ENCODE data around the gene EGFL8.

Gene EGFL8

DNA sequence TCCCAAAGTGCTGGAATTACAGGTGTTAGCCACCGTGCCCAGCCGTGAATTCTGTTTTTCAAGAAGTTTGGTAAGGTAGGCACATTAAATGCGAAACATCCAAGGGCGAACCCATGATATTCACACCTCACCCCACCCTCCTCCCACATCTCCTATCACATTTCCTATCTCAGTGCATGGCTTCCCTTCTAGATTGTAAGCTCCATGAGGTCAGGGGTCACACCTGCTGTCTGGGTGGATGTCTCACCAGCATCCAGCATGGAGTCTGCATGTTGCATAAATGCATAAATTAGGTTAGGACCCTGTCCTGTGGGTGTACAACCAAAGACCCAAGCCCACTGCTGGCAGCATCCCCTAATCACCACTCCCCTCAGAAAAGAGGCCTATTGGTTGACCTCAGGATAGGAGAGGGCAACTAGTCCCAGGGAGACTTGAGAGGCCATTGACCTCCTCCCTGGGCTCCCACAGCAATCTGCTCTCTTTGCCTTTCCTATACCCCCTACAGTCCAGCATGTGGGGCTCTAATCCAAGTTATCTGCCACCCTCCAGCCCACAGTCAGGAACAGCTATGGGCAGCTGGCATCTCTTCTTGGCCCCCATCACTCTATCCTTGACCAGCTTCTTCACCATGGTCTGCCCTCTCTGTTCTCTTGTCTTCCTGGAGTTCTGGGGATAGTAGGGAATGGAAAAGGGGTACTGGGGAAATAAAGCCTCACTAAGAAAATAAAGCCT is 16.8 kb upstream of the EGFL8 start:
- no peak for DNase-seq

DNA sequence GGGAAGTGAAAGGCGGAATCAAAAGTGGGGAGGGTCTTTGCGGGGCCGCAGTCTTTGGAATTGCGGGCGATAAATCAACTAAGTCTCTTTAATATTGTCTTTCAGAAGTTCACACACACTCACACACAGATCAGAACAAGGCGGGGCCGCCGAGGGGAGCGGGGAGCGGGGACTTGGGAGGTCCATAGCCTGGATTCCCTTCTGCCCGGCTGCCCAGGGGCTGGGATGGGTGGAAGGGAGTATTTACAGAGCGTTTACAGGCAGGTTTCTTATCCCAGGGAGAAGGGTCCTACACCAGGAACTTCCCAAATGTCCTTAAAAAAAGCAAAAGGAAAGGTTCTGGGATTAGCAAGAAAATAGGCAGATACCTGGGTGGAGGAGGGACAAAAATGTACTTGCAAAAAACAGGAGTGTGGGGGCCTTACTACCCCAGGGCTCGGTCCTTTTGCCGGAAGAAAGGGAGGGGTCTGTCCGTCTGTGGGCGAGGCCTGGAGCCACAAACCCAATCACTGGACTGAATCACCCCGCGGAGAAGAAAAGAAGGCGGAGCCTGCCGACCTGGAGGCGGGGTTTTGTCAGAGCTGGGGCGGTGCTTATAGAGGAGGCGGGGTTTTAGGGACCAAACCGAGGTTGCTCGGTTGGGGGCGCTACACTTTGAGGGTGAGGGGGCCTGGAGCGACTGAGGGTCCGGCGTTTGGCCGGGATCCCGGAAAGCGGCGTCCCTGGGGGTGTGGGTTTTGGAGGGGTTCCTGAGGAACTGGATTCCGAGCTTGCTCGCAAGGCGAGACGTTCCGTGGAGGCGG is 15.9 kb upstream of the EGFL8 start:
- DNase-seq: no peak

DNA sequence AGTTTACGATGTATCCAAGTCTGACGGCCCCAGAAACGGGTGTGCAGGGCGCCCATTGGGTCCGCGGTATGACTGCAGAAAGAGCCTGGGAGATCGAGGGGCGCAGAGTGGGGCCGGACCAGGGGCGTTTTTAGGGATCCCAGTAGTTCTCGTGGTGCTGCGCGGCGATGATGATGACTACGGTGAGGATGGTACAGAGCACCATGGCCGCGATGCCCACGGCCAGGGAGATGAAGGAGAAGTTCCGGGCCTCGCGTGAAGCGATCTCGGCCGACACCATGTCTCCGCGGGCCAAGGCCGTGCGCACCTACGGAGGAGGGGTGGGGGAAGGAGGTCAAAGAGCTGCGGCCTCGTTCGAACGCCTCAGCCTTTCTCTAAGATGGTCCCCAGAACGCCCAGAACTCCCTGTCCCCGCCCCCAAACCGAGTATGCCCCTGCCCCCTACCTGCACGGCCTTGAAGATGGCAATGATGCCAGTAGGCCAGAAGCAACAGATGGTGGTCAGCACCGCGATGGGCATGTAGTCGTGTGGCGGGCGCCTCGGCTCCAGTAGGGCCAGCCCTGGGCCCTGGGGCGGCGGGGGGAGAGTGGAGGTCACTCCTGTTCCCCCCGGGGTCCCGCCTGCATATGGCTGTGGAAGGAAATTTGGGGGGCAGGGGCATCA is 15.2 kb upstream of the EGFL8 start:
- no peak for DNase-seq

DNA sequence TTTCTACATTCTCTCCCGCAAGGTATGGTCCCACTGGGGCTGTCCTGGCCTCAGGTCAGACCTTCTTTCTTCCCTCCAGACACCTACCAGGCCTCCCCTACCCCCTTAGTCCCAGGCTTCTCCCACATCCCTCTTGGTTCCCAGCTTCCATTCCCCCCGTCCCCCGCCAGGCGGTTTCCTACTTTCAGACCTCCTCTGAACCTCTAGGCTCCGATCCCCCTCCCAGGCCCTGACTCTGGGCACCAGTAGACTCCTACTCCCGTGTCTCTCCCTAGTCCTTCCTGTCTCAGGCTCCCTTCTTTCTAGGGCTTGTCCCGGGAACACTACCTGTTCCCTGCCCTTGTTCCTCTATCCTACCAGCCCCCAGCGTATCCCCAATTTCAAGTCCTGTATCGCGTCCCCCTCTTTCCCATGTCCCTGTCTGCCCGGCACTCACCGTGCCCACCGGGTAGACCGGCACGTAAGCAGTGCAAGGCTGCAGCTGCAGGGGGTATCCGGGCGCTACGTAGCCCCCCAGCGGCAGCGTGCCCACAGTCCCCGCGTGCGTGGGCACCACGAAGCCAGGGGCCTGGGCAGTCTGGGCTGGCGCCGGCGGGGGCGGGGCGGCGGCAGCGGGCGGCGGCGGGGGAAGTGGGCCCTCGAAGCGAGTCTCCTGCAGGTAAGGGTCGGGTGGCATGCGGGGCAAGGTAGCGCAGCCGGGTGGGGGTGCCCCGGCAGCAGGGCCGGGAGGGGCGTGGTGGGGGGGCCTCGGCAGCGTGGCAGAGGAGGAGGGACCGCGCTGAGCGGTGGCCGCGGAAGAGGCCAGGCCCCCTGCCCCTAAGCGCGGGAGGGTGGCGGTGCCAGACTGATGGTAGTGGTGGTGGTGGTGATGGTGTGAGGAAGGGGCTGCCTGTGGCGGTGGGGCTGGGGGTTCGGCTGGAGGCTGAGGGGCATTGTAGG is 14.2 kb upstream of the EGFL8 start:
- DNase-seq: no peak

DNA sequence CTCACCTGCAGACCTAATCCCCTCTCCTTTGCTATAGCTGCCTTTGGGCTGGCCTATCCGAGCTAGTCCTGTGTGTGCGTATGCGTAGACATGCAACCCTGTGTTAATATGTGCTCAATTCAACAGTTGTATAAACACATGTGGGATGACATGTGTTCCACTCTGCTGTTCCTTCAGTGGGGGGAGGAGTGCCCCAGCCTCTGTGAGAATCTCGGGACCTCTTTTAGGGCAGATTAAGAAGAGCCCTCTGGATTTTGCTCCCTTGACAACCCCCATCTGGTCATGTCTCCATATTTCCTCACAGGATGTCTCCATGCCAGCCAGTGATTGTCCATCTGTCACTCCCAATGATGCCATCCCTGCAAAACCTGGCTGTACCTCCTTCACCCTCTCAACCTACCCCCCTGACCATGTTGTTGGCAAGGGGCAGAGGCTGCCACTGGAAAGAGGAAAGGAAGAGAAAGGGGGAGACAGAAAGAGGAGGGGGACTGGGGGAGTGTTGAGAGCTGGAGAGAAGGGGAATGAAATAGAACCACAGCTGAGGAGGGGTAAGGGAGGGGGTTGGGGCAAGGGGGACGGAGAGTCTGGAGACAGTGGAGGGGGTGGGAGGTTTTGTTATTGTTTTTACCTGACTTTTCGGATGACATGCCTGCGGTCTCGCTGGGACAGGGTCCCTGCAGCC is 13.1 kb upstream of the EGFL8 start:
- no peak for DNase-seq

DNA sequence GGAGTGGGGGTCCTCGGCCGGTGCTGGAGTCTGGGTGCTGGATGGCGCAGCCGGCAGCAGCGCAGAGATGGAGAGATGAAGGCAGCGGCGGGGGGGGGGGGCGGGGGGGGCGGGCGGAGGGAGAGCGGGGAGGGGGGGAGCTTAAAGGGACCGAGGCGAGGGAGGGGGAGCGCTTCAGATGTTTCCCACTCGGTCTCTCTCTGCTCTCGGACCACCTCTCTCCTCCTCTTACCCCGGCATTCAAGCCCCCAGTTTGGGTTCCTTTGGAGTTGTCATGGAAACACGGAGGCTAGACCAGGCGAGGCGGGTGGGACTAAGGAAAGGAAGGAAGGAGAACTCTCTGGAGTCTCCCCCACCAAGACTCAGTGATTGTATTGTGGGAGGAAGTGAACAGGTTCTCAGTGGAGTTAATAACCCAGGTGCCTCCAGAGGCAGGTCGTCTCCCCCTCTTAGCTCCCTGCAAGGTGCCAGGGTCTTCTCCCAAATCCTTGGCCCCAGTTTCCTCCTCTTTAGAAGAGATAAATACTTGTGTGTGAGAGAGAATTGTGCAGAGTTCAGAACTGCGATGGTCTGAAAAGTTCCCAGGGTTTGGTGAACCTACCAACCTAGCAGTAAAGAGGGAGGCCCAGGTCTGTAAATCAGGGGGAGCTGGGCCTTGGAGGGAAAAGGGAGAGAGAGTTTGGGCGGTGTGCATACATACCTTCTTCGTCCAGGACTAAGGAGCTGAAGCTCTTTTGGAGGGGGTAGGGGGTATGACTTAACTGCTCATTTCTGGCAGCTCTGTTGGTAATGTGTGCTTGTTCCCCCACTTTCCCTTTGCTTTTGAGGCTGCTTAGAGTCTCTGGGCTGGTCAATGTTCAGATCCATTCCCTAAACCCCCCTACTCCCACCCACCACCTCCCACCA is 12.3 kb upstream of the EGFL8 start, which contains the start of gene PRRT1:
Gene PRRT1, minus strand, starts transcription at position 77 of the 906 bp plus-strand sequence. CDS start 112 bp downstream, outside the sequence.
- no peak for DNase-seq

DNA sequence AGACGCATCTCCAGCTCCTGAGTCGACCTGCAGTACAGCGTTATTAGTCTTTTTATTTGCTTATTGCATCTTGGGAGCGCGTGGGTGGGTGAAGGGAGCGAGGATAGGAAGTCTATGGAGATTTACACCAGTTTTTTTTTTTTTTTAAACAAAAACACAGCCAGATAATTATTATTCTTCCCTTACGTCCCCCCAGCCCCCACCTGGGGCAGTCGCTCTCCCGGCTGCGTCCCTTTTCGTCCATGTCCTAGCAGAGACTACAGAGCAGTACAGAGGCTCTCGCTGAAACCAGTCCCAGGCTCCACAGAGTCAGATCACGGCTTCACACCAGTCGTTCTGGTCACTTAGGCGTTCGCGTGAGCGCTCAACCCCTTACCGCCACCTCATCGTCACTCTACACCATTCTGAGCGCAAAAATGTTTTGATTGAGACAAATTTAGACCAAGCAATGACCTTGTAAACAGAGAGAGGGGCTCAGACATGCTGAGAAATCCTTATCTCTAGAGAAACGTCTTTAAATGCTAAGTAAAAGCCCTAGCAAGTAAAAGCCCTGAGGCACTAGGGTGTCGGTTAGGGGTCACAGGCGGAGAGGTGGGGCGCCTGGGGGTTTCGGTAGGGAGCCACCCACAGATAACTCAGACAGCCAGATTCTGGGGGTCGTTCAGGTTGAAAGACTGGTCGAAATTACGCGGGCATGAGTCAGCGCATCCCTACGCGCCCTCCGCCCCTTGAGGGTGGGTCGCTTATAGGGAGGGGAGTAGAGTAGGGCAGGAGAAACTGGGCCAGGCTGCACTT is 11.4 kb upstream of the EGFL8 start:
- no peak for DNase-seq

DNA sequence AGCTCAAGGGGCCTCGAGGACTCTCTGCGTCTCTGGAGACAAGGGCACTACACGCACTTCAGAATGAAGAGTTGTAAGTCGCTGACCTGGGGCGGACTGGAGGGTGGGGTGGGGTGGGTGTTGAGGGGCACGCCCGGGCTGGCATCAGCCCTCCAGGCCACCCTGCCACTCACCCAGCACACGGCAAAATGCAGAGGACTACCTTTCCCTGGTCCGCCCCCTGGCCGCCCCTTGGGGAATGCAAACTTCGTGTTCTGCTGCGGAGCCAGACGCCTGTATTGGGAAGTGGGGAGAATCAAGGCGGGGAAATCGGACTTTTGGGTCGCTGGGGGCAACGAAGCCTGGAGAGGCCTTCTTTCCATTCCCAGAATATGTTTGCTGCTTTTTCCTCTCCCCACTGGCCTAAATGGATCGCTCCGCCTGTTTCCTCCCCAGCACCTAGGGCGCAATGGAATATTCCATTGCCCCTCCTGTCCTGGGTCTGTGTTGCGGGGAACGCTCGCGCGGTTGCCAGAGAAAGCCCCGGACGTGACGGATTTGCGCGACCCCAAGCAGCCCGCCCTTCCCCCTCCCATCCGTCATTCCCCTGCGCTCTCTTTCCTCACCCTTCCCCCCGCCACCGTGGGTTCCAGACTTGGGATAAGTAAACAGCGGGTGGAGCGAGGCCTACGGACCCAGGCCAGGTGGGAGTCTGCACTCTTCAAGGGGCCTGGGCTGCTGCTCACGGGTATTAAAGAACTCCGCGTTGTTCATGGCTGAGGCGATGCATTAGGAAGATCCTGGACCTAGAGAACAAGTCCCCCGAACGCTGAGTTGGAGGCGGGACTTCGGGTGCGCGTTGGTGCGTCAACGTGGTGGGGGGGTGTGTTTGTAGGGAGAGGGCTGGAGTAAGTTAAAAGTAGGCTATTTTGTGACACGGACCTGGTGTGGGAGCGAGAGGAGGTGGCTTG is 10.6 kb upstream of the EGFL8 start, which contains the start of gene PPT2:
Gene PPT2, plus strand, starts transcription at position 578 of the 950 bp plus-strand sequence. CDS start 454 bp downstream, outside the sequence.
- DNase-seq: peak; percentile 85

DNA sequence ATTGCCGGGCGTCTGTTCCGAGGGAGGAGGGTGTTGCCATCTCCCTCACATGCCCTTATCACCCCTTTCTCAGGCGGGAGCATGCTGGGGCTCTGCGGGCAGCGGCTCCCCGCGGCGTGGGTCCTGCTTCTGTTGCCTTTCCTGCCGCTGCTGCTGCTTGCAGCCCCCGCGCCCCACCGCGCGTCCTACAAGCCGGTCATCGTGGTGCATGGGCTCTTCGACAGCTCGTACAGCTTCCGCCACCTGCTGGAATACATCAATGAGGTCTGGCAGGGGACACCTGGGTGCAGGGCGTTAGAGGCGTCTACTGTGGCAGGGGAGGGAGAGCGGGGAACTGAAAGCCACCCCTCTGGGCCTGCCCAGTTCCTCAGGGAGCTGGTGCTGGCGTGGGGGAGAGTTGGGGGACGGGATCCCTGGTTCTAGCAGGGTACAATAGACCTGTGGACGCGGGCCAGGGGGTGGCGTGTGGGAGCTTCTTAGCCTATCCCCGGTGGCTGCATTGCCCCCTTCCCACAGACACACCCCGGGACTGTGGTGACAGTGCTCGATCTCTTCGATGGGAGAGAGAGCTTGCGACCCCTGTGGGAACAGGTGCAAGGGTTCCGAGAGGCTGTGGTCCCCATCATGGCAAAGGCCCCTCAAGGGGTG is 9.8 kb upstream of the EGFL8 start:
- peak; percentile 70 for DNase-seq

DNA sequence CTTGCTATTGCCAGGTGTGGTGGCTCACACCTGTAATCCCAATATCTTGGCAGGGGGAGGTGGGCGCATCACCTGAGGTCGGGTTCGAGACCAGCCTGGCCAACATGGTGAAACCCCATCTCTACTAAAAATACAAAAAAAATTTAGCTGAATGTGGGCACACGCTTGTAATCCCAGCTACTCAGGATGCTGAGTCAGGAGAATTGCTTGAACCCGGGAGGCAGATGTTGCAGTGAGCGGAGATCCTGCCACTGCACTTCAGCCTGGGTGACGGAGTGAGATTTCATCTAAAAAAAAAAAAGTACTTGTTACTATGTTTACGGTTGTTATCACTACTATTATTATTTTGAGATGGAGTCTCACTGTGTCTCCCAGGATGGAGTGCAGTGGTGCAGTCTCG is 7.5 kb upstream of the EGFL8 start:
- no peak for DNase-seq

DNA sequence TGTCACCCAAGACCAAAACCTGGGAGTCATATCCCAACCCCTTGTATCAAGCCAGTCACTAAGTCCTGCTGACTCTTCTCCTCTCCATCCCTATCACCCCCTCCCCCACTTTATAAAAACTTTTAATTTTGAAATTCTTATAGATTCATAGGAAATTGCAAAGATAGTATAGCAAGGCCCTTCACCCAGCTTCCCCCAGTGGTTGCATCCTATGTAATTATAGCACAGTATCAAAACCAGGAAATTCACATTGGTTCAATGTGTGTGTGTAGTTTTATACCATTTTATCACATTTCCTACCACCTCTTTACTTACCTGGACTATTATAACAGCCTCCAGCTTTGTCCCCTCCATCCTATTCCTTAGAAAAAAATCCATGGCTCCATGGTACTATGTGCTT is 6.3 kb upstream of the EGFL8 start:
- DNase-seq: no peak

DNA sequence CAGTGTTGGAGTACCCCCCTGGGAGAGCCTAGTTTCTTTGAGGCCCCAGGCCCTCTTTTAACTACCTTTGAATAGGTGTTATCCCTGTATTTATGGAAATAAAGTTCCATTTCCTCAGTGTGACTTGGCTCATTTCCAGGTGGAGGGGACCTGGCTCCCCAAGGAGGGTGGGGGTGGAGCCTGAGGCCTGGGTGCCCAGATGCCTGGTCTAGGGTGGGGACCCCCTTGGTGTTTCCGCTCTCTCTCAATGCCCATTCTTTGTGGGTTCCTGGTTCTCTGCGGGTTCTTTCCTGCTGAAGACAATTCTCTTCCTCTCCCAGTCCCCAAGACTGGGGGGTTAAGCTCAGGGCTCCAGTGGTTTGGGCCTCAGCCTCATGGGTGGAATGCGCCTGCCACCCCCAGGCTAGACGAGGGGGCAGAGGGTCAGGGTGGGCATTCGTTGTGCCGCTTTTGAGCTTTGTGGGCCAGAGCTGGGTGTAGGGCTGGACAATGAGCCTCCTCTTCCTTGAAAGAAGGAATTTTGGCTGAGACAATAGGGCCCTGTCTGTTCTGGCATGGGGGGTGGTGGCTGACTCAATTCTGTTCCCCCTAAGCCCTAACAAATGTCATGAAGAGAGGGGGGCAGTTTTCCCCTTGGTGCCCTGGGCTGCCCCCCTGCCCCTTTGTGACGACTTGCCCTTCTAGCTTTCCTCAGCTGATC is 686 bp upstream of the EGFL8 start:
- no peak for DNase-seq

DNA sequence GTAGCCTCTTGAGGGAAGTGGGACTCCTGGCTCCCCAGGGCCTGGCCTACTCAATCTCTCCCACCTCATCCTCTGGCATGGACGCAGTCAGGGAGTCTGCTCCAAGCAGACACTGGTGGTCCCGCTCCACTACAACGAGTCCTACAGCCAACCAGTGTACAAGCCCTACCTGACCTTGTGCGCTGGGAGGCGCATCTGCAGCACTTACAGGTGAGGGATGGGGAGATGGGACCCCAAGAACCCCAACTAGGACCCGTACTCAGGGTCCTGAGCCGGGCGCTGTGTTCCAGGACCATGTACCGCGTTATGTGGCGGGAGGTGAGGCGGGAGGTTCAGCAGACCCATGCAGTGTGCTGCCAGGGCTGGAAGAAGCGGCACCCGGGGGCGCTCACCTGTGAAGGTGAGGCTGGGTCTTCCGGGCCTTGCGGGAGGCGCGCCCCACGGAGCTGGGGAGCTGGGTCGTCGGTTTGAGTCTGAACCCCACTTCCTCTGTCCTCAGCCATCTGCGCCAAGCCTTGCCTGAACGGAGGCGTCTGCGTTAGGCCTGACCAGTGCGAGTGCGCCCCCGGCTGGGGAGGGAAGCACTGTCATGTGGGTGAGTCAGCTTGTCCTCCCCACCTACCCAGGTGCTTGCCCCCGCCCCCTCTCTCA is 2.1 kb downstream of the EGFL8 start:
- no peak for DNase-seq

DNA sequence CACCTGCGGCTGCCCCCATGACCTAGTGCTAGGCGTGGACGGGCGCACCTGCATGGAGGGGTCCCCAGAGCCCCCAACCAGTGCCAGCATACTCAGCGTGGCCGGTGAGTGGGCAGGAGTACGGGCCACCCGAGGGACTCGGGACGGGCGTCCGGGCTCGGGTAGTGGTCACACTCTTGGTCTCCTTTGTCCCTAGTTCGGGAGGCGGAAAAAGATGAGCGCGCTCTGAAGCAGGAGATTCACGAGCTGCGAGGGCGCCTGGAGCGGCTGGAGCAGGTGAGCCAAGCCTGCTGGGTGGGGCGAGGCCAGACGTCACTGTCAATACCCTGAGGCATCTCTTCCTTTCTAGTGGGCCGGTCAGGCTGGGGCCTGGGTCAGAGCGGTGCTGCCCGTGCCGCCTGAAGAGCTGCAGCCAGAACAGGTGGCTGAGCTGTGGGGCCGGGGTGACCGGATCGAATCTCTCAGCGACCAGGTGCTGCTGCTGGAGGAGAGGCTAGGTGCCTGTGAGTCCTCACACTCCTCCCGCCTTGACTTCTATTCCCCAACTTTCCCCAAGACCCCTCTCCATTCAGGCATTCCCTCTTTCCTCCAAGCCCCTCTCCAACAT is 2.9 kb downstream of the EGFL8 start:
- no peak for DNase-seq

DNA sequence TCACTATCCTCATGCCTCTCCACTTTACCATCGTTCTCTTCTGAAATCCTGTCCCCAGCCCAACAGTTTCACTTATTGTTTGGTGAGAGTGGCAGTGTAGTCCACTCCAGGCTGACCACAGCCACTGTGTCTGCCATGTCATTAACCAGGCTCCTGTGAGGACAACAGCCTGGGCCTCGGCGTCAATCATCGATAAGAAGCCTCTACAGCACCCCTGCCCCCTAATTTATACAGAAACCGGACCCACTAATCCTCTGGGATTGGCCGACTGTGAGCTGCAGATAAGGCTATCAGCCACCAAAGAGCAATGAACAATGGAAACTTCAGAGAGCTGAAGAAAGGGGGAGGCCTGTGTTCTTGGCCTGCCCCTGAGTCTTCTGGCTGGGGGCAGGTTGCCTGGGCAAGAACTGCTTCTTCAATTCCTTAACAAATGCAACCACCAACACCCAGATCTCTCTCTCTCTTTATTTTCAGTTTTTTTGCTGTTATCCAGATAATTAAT is 3.4 kb downstream of the EGFL8 start:
- DNase-seq: no peak

DNA sequence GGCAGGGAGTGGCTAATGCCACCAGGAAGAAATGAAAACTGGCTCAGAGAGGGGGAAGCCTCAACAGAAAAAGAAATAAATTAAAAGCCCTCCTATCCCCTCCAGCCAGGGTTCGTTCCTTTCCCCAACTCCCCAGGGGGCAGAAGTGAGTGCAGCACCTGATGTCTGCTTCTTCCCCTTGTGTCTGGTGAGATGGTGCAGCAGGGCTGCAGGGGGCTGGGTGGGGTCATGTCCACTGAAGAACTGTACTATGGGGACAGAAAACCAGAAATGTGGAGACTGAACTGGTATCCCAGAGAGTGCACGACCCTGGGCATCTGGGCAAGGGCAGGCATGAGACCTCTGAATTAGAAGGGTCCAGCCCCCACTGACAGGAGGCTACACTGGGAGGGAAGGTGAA is 4.0 kb downstream of the EGFL8 start:
- DNase-seq: no peak
